IMR-90 (cell line): ENCODE data around the gene SDF2L1.

Experiments used
- CEBPB ChIP-seq: IDR thresholded peaks from 2 replicates; pipeline ENCODE4 v1.6.1; 2012; ENCODE audit warnings: low read depth, low read length, improper control_type of control experiment
- FOS ChIP-seq: fragments of 150-350 bp; IDR thresholded peaks from 2 replicates; pipeline ENCODE4 v1.6.1; 2016; ENCODE audit warnings: low read depth, low read length
- MXI1 ChIP-seq: IDR thresholded peaks from 2 replicates; pipeline ENCODE4 v1.6.1; 2012; ENCODE audit warnings: low read depth, mild to moderate bottlenecking, low read length, moderate library complexity, borderline replicate concordance
- POLR2A ChIP-seq: IDR thresholded peaks from 2 replicates; pipeline ENCODE4 v1.6.1; 2012; ENCODE audit warnings: mild to moderate bottlenecking, low read depth, low read length
- RAD21 ChIP-seq: IDR thresholded peaks from 2 replicates; pipeline ENCODE4 v1.6.1; 2012; ENCODE audit warnings: low read length, improper control_type of control experiment
- TF ChIP-seq, protein P1 (sequence below): conservative IDR thresholded peaks from 2 replicates; pipeline ENCODE4 v1.5.1; 2012; ENCODE audit warnings: mild to moderate bottlenecking, low read depth, low read length, improper control_type of control experiment
- TF ChIP-seq, protein P2 (sequence below): fragments of 150-350 bp; IDR thresholded peaks from 2 replicates; pipeline ENCODE4 v1.6.1; 2016; ENCODE audit warnings: low read depth, mild to moderate bottlenecking, low read length, moderate library complexity, borderline replicate concordance

DNA sequence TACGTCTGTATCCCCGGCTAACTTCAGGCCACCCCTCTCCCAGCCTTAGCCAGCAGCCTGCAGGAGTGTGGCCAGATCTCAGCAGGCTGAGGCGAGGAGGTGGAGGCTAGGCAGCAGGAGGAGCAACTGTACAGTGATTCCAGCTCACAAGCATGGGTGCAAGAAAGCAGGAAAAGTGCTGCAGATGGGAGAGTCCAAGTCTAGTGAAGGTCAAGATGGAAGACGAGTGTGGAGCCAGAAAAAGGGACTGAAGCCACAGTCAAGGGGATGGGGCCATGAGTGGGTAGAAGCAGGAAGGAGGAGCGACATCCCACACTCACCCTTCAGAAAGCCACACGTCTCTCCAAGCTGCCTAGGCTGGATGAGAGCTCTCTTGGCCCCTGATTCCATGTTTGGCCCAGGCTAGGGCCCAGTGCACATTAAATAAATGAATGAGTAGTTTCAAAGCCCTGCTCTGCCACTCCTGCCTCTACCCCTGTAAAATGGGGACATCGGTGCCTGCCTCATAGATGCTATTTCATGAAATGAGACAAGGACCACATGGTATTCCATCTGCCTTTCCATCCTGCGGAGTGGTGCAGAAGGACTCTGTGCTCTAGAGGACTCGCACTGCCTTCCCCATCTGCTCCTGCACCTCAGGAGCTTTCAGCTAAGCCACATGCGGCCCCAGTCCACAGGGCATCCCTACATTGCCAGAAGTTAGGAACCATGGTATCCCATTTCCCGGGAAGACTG is 15.2 kb upstream of the SDF2L1 start:
- TF ChIP-seq, protein P1, sequence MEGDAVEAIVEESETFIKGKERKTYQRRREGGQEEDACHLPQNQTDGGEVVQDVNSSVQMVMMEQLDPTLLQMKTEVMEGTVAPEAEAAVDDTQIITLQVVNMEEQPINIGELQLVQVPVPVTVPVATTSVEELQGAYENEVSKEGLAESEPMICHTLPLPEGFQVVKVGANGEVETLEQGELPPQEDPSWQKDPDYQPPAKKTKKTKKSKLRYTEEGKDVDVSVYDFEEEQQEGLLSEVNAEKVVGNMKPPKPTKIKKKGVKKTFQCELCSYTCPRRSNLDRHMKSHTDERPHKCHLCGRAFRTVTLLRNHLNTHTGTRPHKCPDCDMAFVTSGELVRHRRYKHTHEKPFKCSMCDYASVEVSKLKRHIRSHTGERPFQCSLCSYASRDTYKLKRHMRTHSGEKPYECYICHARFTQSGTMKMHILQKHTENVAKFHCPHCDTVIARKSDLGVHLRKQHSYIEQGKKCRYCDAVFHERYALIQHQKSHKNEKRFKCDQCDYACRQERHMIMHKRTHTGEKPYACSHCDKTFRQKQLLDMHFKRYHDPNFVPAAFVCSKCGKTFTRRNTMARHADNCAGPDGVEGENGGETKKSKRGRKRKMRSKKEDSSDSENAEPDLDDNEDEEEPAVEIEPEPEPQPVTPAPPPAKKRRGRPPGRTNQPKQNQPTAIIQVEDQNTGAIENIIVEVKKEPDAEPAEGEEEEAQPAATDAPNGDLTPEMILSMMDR, result no peak
- TF ChIP-seq CEBPB (no peak), RAD21 (no peak), MXI1 (no peak), POLR2A (no peak), FOS (no peak)
- TF ChIP-seq, protein P2, sequence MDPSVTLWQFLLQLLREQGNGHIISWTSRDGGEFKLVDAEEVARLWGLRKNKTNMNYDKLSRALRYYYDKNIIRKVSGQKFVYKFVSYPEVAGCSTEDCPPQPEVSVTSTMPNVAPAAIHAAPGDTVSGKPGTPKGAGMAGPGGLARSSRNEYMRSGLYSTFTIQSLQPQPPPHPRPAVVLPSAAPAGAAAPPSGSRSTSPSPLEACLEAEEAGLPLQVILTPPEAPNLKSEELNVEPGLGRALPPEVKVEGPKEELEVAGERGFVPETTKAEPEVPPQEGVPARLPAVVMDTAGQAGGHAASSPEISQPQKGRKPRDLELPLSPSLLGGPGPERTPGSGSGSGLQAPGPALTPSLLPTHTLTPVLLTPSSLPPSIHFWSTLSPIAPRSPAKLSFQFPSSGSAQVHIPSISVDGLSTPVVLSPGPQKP, result no peak
